ENCODE measurements around the gene SPSB4. TPM values are rescaled to one million over a fixed set of nuclear protein-coding genes. Genes with fewer than 3 reads are reported as not detected.
A peak's percentile ranks its signal among the peaks of the same experiment; 100 is the strongest.

Gene SPSB4
- total RNA-seq, 1 donor from 2014 or later: not detected

DNA sequence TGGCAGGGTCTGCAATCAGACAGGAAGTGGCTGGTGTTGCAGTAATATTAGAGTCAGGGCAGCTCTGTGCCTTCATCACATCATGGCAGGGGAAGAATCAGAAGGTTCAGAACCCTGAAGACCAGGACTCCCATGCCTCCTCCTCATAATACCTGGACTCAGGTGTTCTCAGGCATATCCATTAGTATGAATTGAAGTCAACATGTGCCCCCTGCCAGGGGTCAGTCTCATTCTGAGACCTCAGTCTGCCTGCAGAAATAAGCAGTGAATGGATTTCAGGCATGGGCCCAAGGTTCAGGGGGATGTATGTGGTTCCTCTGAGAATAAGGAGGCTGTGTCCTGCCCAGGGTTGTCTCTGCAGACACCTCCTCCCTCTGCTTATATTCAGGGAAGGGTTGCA lies 74.2 kb downstream of the SPSB4 start:
- Histone ChIP-seq H3K27ac (no peak overlapping the region), H3K9me3 (no peaks in the 10 kb centered on the region), H3K4me3 (no peak overlapping the region), H3K27me3 (no peaks in the 10 kb centered on the region), H3K4me1 (peaks cover 0 to 6% of the 10 kb centered on the region in 2 donors), H3K36me3 (no peaks in the 10 kb centered on the region)
- intact Hi-C loops (cut with DNase I): no loop called here
- TF ChIP-seq, protein P1, sequence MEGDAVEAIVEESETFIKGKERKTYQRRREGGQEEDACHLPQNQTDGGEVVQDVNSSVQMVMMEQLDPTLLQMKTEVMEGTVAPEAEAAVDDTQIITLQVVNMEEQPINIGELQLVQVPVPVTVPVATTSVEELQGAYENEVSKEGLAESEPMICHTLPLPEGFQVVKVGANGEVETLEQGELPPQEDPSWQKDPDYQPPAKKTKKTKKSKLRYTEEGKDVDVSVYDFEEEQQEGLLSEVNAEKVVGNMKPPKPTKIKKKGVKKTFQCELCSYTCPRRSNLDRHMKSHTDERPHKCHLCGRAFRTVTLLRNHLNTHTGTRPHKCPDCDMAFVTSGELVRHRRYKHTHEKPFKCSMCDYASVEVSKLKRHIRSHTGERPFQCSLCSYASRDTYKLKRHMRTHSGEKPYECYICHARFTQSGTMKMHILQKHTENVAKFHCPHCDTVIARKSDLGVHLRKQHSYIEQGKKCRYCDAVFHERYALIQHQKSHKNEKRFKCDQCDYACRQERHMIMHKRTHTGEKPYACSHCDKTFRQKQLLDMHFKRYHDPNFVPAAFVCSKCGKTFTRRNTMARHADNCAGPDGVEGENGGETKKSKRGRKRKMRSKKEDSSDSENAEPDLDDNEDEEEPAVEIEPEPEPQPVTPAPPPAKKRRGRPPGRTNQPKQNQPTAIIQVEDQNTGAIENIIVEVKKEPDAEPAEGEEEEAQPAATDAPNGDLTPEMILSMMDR (IDR thresholded peaks at IDR 0.05): no peak
- DNase-seq (ENCODE audit: low spot score in 2 of 2): no peak

GRCh38 chr3:141126661-141127343 lies 75.7 kb downstream of the SPSB4 start:
- intact Hi-C loops (cut with DNase I): no loop called here
- Histone ChIP-seq H3K4me1 (peaks cover 0 to 6% of the 10 kb centered on the region in 2 donors), H3K27ac (no peak overlapping the region), H3K27me3 (no peaks in the 10 kb centered on the region), H3K4me3 (no peak overlapping the region), H3K36me3 (no peaks in the 10 kb centered on the region), H3K9me3 (peaks cover 0 to 1% of the 10 kb centered on the region in 2 donors)
- TF ChIP-seq, protein P1 (IDR thresholded peaks at IDR 0.05): no peak
- DNase-seq (ENCODE audit: low spot score in 2 of 2): no peak

GRCh38 chr3:141127344-141128125 lies 76.4 kb downstream of the SPSB4 start:
- H3K9me3 ChIP-seq: peaks cover 0 to 5% of the 10 kb centered on the region in 2 donors
- no peak overlapping the region for H3K27ac ChIP-seq
- no peaks in the 10 kb centered on the region for H3K36me3 ChIP-seq
- TF ChIP-seq, protein P1 (IDR thresholded peaks at IDR 0.05): peak in 1 of 3 experiments; percentile 12
- no peak for DNase-seq (ENCODE audit: low spot score in 2 of 2)
- intact Hi-C loops (cut with DNase I): no loop called here
- no peak overlapping the region for H3K4me3 ChIP-seq
- H3K27me3 ChIP-seq: no peaks in the 10 kb centered on the region
- peaks cover 0 to 6% of the 10 kb centered on the region in 2 donors for H3K4me1 ChIP-seq

DNA sequence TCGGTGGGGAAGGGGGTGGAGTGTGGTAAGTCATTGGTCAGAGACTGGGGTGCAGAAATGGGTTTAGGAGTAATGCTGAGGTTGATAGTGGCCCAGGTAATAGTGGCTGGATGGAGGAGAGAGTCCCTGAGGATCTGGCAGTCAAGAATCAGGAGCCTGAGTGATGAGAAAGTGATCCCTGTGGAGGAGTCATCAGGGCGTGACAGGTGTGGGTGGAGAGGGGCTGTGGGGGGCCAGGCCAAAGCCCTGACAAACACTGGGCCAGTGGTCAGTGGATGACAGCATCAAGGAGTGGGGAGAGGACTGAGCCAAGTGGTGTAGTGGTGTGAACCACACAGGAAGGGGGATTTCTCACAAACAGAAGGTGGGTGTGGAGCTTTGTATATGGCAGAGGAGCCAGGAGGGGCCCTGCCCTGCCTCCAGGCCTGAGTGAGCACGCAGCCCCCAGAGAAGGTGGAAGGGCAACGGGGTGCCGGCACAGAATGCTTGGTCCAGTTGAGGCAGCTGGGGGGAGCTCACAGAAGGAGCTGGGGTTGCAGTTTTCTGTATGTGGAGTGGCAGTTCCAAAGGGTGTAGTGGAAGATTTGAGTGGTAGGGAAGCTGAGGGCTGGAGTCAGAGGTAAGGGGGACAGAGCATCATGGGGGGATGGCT lies 77.1 kb downstream of the SPSB4 start:
- TF ChIP-seq, protein P1 (IDR thresholded peaks at IDR 0.05): no peak
- no peak overlapping the region for H3K27ac ChIP-seq
- peaks cover 0 to 6% of the 10 kb centered on the region in 2 donors for H3K4me1 ChIP-seq
- intact Hi-C loops (cut with DNase I): no loop called here
- no peak for DNase-seq (ENCODE audit: low spot score in 2 of 2)
- H3K27me3 ChIP-seq: no peaks in the 10 kb centered on the region
- H3K9me3 ChIP-seq: peaks cover 0 to 5% of the 10 kb centered on the region in 2 donors
- no peak overlapping the region for H3K4me3 ChIP-seq
- H3K36me3 ChIP-seq: no peaks in the 10 kb centered on the region

GRCh38 chr3:141129049-141129448 lies 77.9 kb downstream of the SPSB4 start:
- peaks cover 0 to 3% of the 10 kb centered on the region in 2 donors for H3K4me1 ChIP-seq
- H3K27ac ChIP-seq: no peak overlapping the region
- H3K27me3 ChIP-seq: no peaks in the 10 kb centered on the region
- DNase-seq (ENCODE audit: low spot score in 2 of 2): no peak
- TF ChIP-seq, protein P1 (IDR thresholded peaks at IDR 0.05): no peak
- H3K9me3 ChIP-seq: peaks cover 0 to 5% of the 10 kb centered on the region in 2 donors
- intact Hi-C loops (cut with DNase I): no loop called here
- H3K4me3 ChIP-seq: no peak overlapping the region
- H3K36me3 ChIP-seq: no peaks in the 10 kb centered on the region
